ENCODE data around the gene CEP104.
A peak's percentile ranks its signal among the peaks of the same experiment; 100 is the strongest.

GRCh38 chr1:3876716-3877115 lies 19.7 kb upstream of the CEP104 start:
- TF ChIP-seq CTCF (IDR thresholded peaks at IDR 0.05 in 8 of 11, conservative IDR thresholded peaks at IDR 0.05 in 3 of 11), result no peak
- TF ChIP-seq POLR2A (IDR thresholded peaks at IDR 0.05), result no peak
- peak in 1 of 3 donors; percentile 10 for TF ChIP-seq POLR2AphosphoS5 (IDR thresholded peaks at IDR 0.05)

Measured in spleen (tissue), 7 donors.